ENCODE results near the gene WBP2NL. TPM values are rescaled to one million over a fixed set of nuclear protein-coding genes. Genes with fewer than 3 reads are reported as not detected.

Gene WBP2NL
- total and polyA plus RNA-seq, 4 donors, result 0.12 to 0.50 (median 0.25) TPM

- Histone ChIP-seq H3K36me3 (ENCODE audit: control insufficient read depth in 4 of 4, insufficient read depth in 3 of 4, low read depth in 1 of 4, low read length in 3 of 4) (peaks cover 0 to 18% (median 3%) of the 10 kb centered on the region in 4 donors), H3K9me3 (ENCODE audit: control insufficient read depth in 4 of 4, low read length in 3 of 4) (no peaks in the 10 kb centered on the region), H3K4me3 (ENCODE audit: low read depth in 1 of 3, low read length in 3 of 3) (peak overlapping the region; percentile 67 to 75 (median 72)), H3K9ac (ENCODE audit: low read depth in 1 of 2, low read length in 2 of 2) (peak overlapping the region; percentile 8 to 84), H3K4me1 (ENCODE audit: control insufficient read depth in 4 of 4, insufficient read depth in 4 of 4, low read length in 3 of 4) (peaks cover 5 to 45% (median 39%) of the 10 kb centered on the region in 4 donors), H3K27ac (ENCODE audit: low read depth in 1 of 2, low read length in 2 of 2) (peak overlapping the region; percentile 69 to 90), H3K27me3 (ENCODE audit: control insufficient read depth in 4 of 4, insufficient read depth in 4 of 4, low read length in 3 of 4) (no peaks in the 10 kb centered on the region)
- DNase-seq (ENCODE audit: low spot score), result no peak
- 24% methylated on average over 19 of the region's 19 CpGs for WGBS
- TF ChIP-seq FOXA2 (IDR thresholded peaks at IDR 0.05), result no peak
- no peak for TF ChIP-seq EGR1 (IDR thresholded peaks at IDR 0.05; ENCODE audit: low read depth in 2 of 2)
- TF ChIP-seq NR2F2 (IDR thresholded peaks at IDR 0.05), result no peak
- TF ChIP-seq, protein P1, sequence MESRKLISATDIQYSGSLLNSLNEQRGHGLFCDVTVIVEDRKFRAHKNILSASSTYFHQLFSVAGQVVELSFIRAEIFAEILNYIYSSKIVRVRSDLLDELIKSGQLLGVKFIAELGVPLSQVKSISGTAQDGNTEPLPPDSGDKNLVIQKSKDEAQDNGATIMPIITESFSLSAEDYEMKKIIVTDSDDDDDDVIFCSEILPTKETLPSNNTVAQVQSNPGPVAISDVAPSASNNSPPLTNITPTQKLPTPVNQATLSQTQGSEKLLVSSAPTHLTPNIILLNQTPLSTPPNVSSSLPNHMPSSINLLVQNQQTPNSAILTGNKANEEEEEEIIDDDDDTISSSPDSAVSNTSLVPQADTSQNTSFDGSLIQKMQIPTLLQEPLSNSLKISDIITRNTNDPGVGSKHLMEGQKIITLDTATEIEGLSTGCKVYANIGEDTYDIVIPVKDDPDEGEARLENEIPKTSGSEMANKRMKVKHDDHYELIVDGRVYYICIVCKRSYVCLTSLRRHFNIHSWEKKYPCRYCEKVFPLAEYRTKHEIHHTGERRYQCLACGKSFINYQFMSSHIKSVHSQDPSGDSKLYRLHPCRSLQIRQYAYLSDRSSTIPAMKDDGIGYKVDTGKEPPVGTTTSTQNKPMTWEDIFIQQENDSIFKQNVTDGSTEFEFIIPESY (IDR thresholded peaks at IDR 0.05), result no peak
- no peak for TF ChIP-seq MAX (IDR thresholded peaks at IDR 0.05)
- no peak for TF ChIP-seq SP1 (IDR thresholded peaks at IDR 0.05)
- no peak for TF ChIP-seq HNF4G (IDR thresholded peaks at IDR 0.05)
- no peak for TF ChIP-seq GABPA (IDR thresholded peaks at IDR 0.05 in 1 of 2, conservative IDR thresholded peaks at IDR 0.05 in 1 of 2)
- TF ChIP-seq, protein P2, sequence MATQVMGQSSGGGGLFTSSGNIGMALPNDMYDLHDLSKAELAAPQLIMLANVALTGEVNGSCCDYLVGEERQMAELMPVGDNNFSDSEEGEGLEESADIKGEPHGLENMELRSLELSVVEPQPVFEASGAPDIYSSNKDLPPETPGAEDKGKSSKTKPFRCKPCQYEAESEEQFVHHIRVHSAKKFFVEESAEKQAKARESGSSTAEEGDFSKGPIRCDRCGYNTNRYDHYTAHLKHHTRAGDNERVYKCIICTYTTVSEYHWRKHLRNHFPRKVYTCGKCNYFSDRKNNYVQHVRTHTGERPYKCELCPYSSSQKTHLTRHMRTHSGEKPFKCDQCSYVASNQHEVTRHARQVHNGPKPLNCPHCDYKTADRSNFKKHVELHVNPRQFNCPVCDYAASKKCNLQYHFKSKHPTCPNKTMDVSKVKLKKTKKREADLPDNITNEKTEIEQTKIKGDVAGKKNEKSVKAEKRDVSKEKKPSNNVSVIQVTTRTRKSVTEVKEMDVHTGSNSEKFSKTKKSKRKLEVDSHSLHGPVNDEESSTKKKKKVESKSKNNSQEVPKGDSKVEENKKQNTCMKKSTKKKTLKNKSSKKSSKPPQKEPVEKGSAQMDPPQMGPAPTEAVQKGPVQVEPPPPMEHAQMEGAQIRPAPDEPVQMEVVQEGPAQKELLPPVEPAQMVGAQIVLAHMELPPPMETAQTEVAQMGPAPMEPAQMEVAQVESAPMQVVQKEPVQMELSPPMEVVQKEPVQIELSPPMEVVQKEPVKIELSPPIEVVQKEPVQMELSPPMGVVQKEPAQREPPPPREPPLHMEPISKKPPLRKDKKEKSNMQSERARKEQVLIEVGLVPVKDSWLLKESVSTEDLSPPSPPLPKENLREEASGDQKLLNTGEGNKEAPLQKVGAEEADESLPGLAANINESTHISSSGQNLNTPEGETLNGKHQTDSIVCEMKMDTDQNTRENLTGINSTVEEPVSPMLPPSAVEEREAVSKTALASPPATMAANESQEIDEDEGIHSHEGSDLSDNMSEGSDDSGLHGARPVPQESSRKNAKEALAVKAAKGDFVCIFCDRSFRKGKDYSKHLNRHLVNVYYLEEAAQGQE (IDR thresholded peaks at IDR 0.05), result no peak
- TF ChIP-seq ATF3 (IDR thresholded peaks at IDR 0.05), result no peak
Measured at GRCh38 chr22:42069801-42070516, 71.4 kb downstream of the WBP2NL start.

- Histone ChIP-seq H3K9me3 (ENCODE audit: control insufficient read depth in 4 of 4, low read length in 3 of 4) (peaks cover 0 to 2% (median 0%) of the 10 kb centered on the region in 4 donors), H3K4me1 (ENCODE audit: control insufficient read depth in 4 of 4, insufficient read depth in 4 of 4, low read length in 3 of 4) (peaks cover 3 to 36% (median 31%) of the 10 kb centered on the region in 4 donors), H3K27me3 (ENCODE audit: control insufficient read depth in 4 of 4, insufficient read depth in 4 of 4, low read length in 3 of 4) (no peaks in the 10 kb centered on the region), H3K27ac (ENCODE audit: low read depth in 1 of 2, low read length in 2 of 2) (peak within 1 kb of the TSS; percentile 69 to 90), H3K9ac (ENCODE audit: low read depth in 1 of 2, low read length in 2 of 2) (peak within 1 kb of the TSS; percentile 70 to 84), H3K36me3 (ENCODE audit: control insufficient read depth in 4 of 4, insufficient read depth in 3 of 4, low read depth in 1 of 4, low read length in 3 of 4) (peaks cover 0 to 18% (median 3%) of the 10 kb centered on the region in 4 donors), H3K4me3 (ENCODE audit: low read depth in 1 of 3, low read length in 3 of 3) (peak within 1 kb of the TSS; percentile 67 to 75 (median 72))
- peak; percentile 92 for DNase-seq (ENCODE audit: low spot score)
- under 1% methylated on average over 56 of the region's 56 CpGs for WGBS
- no peak for TF ChIP-seq CTCF (IDR thresholded peaks at IDR 0.05; ENCODE audit: low read depth, low read length, missing input control)
- peak; percentile 22 for TF ChIP-seq FOXA1 (IDR thresholded peaks at IDR 0.05)
- TF ChIP-seq, protein P1 (IDR thresholded peaks at IDR 0.05), result peak; percentile 90
- TF ChIP-seq NR2F2 (IDR thresholded peaks at IDR 0.05), result peak; percentile 86
- TF ChIP-seq FOXA2 (IDR thresholded peaks at IDR 0.05), result no peak
- TF ChIP-seq EGR1 (IDR thresholded peaks at IDR 0.05; ENCODE audit: low read depth in 2 of 2), result peak; percentile 32 to 61
- TF ChIP-seq TAF1 (conservative IDR thresholded peaks at IDR 0.05), result peak; percentile 69
- TF ChIP-seq YY1 (IDR thresholded peaks at IDR 0.05), result peak; percentile 91
- TF ChIP-seq SP1 (IDR thresholded peaks at IDR 0.05), result peak; percentile 93
Measured at GRCh38 chr22:42070517-42071422, 72.2 kb downstream of the WBP2NL start, which contains the start of gene NAGA. Gene NAGA (minus strand): TSS chr22:42070812. CDS start chr22:42070297, 515 bp downstream.

All from liver (tissue), 9 donors.